GM12878 (cell line): ENCODE data around the gene SLC5A2. TPM values are rescaled to one million over a fixed set of nuclear protein-coding genes. Genes with fewer than 3 reads are reported as not detected.

Source experiments
- ATAC-seq: fragments of 200-7000 bp; cut with Tn5 transposase; 3 replicates; pipeline ENCODE4 v1.9.1; 2020; ENCODE audit warnings: mild to moderate bottlenecking, moderate library complexity
- BruUV-seq: library from RNA; stranded (reverse); fragments of 400-500 nt; replicated peaks from 2 replicates; lab custom pipeline; 2021; lab: Mats Ljungman, UMichigan
- CTCF ChIA-PET: fragments of 300-600 bp; sonication (Branson Sonifier 250); formaldehyde crosslinking; extraction: SDS; loops from one replicate; lab custom pipeline; 2021; ENCODE audit warnings: inconsistent platforms; lab: Yijun Ruan, JAX
- POLR2A ChIA-PET: fragments of 350-600 bp; formaldehyde crosslinking; extraction: SDS; loops from one replicate; lab custom pipeline; 2021; ENCODE audit warnings: inconsistent platforms; lab: Charles Lee
- RAD21 ChIA-PET: fragments of 300-600 bp; sonication (Branson Sonifier 250); formaldehyde crosslinking; loops from one replicate; lab custom pipeline; 2023; ENCODE audit warnings: antibody characterized with exemption; ENCODE audit not compliant: unreplicated experiment; lab: Charles Lee
- SMC1A ChIA-PET: fragments of 300-600 bp; sonication (Branson Sonifier 250); formaldehyde crosslinking; loops from one replicate; lab custom pipeline; 2023; ENCODE audit not compliant: unreplicated experiment, uncharacterized antibody; lab: Charles Lee
- DNase-seq: peaks from one replicate; pipeline ENCODE4 v3.0.0-alpha.2; 2011; ENCODE audit warnings: low read depth, low spot score
- FAIRE-seq: peaks from 3 replicates; lab custom pipeline; 2011; peaks lifted over from hg19 to GRCh38; lab: Jason Lieb, UNC
- H2AFZ ChIP-seq: 2 replicates; pipeline ENCODE4 v1.6.0; 2011; ENCODE audit warnings: low read depth, low read length, control low read depth; ENCODE audit not compliant: control insufficient read depth
- H3K27ac ChIP-seq: 2 replicates; pipeline ENCODE4 v1.5.1; 2011; ENCODE audit warnings: control low read depth; ENCODE audit not compliant: control insufficient read depth, insufficient read depth
- H3K27me3 ChIP-seq, 2 experiments: replicated peaks in 1 of 2; 2 replicates each; pipeline versions ENCODE4 v1.6.0 to v1.6.1; 2011; ENCODE audit warnings: low read length in 1 of 2; ENCODE audit not compliant: control insufficient read depth in 2 of 2, insufficient read depth in 2 of 2
- H3K36me3 ChIP-seq, 2 experiments: 2 replicates each; pipeline ENCODE4 v1.5.1; 2011; ENCODE audit warnings: low read length in 1 of 2; ENCODE audit not compliant: control insufficient read depth in 2 of 2, insufficient read depth in 2 of 2
- H3K4me1 ChIP-seq: 2 replicates; pipeline ENCODE4 v1.6.1; 2011; ENCODE audit warnings: mild to moderate bottlenecking, low read length, moderate library complexity, mixed read lengths; ENCODE audit not compliant: control insufficient read depth, insufficient read depth
- H3K4me2 ChIP-seq: 2 replicates; pipeline ENCODE4 v1.6.0; 2011; ENCODE audit warnings: control low read depth; ENCODE audit not compliant: control insufficient read depth, insufficient read depth
- H3K4me3 ChIP-seq: fragments of 200-600 bp; sonication (generic); 2 replicates; pipeline ENCODE4 v1.5.1; 2016
- H3K79me2 ChIP-seq: 2 replicates; pipeline ENCODE4 v1.6.0; 2011; ENCODE audit warnings: low read length; ENCODE audit not compliant: control insufficient read depth, insufficient read depth
- H3K9ac ChIP-seq: 2 replicates; pipeline ENCODE4 v1.8.0; 2011; ENCODE audit warnings: low read length, control low read depth, mixed read lengths; ENCODE audit not compliant: control insufficient read depth, insufficient read depth
- H3K9me3 ChIP-seq: replicated peaks from 3 replicates; pipeline ENCODE4 v1.5.1; 2011; ENCODE audit warnings: mild to moderate bottlenecking, low read length; ENCODE audit not compliant: control insufficient read depth, insufficient read depth
- H4K20me1 ChIP-seq: 2 replicates; pipeline ENCODE4 v1.6.0; 2011; ENCODE audit not compliant: control insufficient read depth, insufficient read depth
- BHLHE40 ChIP-seq, 2 experiments: fragments of 450-650 bp in 1 of 2; IDR thresholded peaks; 2 replicates each; pipeline ENCODE4 v1.6.1; 2011 to 2017; ENCODE audit warnings: low read depth in 2 of 2, borderline replicate concordance in 1 of 2, improper control_type of control experiment in 1 of 2, low read length in 1 of 2, mild to moderate bottlenecking in 1 of 2
- CEBPZ ChIP-seq: fragments of 150-350 bp; IDR thresholded peaks from 2 replicates; pipeline ENCODE4 v1.6.1; 2016; ENCODE audit warnings: low read depth, low read length
- DPF2 ChIP-seq: fragments of 450-650 bp; IDR thresholded peaks from 2 replicates; pipeline ENCODE4 v1.6.1; 2017; ENCODE audit warnings: mild to moderate bottlenecking
- MTA3 ChIP-seq: IDR thresholded peaks from 2 replicates; pipeline ENCODE4 v1.6.1; 2012; ENCODE audit warnings: low read length, inconsistent platforms, borderline replicate concordance
- NFXL1 ChIP-seq: fragments of 450-650 bp; IDR thresholded peaks from 2 replicates; pipeline ENCODE4 v1.6.1; 2017; ENCODE audit warnings: antibody characterized with exemption, mild to moderate bottlenecking, borderline replicate concordance
- NFYA ChIP-seq: IDR thresholded peaks from 2 replicates; pipeline ENCODE4 v1.6.1; 2011; ENCODE audit warnings: low read depth, mild to moderate bottlenecking, low read length, improper control_type of control experiment, borderline replicate concordance
- SMAD1 ChIP-seq: fragments of 450-650 bp; IDR thresholded peaks from 2 replicates; pipeline ENCODE4 v1.6.1; 2018; ENCODE audit warnings: mild to moderate bottlenecking, low read depth; ENCODE audit not compliant: partially characterized antibody
- SMAD5 ChIP-seq: IDR thresholded peaks from 2 replicates; pipeline ENCODE4 v1.6.1; 2016; ENCODE audit warnings: antibody characterized with exemption, low read depth
- SREBF2 ChIP-seq: IDR thresholded peaks from 2 replicates; pipeline ENCODE4 v1.6.1; 2012; ENCODE audit warnings: mild to moderate bottlenecking, low read length
- SUPT20H ChIP-seq: IDR thresholded peaks from 2 replicates; pipeline ENCODE4 v1.6.1; 2011; ENCODE audit warnings: low read depth, mild to moderate bottlenecking, low read length, moderate library complexity, borderline replicate concordance; ENCODE audit not compliant: control insufficient read depth
- TCF12 ChIP-seq: IDR thresholded peaks from 2 replicates; pipeline ENCODE4 v1.6.1; 2011; ENCODE audit warnings: low read depth, mild to moderate bottlenecking, low read length
- TCF3 ChIP-seq: IDR thresholded peaks from 2 replicates; pipeline ENCODE4 v1.6.1; 2012; ENCODE audit warnings: low read depth, mild to moderate bottlenecking, low read length, borderline replicate concordance; ENCODE audit not compliant: insufficient read depth
- ZNF384 ChIP-seq: IDR thresholded peaks from 2 replicates; pipeline ENCODE4 v1.6.1; 2012; ENCODE audit warnings: low read depth, mild to moderate bottlenecking, low read length, improper control_type of control experiment, borderline replicate concordance
- WGBS: methylation state at CpG from one replicate; pipeline ENCODE4 v1.1.6; 2016; ENCODE audit warnings: low lambda C conversion rate; ENCODE audit not compliant: insufficient replicate concordance, insufficient coverage; ENCODE audit errors: missing lambda C conversion rate; 5-methylcytosine and 5-hydroxymethylcytosine counted together
- in situ Hi-C: fragments of 300-500 bp; cut with MboI; formaldehyde crosslinking; loops from 9 replicates; pipeline ENCODE4 v1.14.3; 2018; ENCODE audit warnings: mixed read lengths
- intact Hi-C: fragments of 100-400 bp; cut with micrococcal nuclease; formaldehyde crosslinking; loops from one replicate; pipeline ENCODE4 v1.14.2; 2022; ENCODE audit not compliant: unreplicated experiment
- polyA plus RNA-seq, 11 experiments: library from polyadenylated mRNA; depleted of rRNA in 4 of 11; unstranded in 6 of 11; stranded (reverse) in 5 of 11; fragments of >200 nt; fragmentation: Nextera tagmentation in 4 of 11; fragmentation: Illumina TruSeq in 1 of 11; extraction: Ambion mirVana in 4 of 11; extraction: Trizol in 1 of 11; gene quantifications; 1 replicate in 1 of 11; 2 replicates in 10 of 11; pipeline versions ENCODE4 v1.2.1 to v1.2.3, GENCODE V29; 2011 to 2016; ENCODE audit warnings: inconsistent platforms in 2 of 11, missing spikeins in 2 of 11, low read depth in 1 of 11
- total RNA-seq, 4 experiments: library from RNA; depleted of rRNA in 3 of 4; stranded (reverse); fragments of >200 nt in 3 of 4; fragmentation: Illumina TruSeq in 1 of 4; extraction: Trizol in 1 of 4; gene quantifications; 2 replicates each; pipeline versions ENCODE4 v1.2.1 to v1.2.3, GENCODE V29; 2013 to 2021
- TF ChIP-seq, protein P1 (sequence below): IDR thresholded peaks from 2 replicates; pipeline ENCODE4 v1.6.1; 2012; ENCODE audit warnings: improper control_type of control experiment, low read depth, low read length; ENCODE audit not compliant: insufficient replicate concordance

Gene SLC5A2
- total and polyA plus RNA-seq, 10 of the 15 experiments (the other 5 are each of a cell fraction or from before 2014, with no cell fraction given): 3.6 to 4.8 (median 4.4) TPM; not detected in 6

DNA sequence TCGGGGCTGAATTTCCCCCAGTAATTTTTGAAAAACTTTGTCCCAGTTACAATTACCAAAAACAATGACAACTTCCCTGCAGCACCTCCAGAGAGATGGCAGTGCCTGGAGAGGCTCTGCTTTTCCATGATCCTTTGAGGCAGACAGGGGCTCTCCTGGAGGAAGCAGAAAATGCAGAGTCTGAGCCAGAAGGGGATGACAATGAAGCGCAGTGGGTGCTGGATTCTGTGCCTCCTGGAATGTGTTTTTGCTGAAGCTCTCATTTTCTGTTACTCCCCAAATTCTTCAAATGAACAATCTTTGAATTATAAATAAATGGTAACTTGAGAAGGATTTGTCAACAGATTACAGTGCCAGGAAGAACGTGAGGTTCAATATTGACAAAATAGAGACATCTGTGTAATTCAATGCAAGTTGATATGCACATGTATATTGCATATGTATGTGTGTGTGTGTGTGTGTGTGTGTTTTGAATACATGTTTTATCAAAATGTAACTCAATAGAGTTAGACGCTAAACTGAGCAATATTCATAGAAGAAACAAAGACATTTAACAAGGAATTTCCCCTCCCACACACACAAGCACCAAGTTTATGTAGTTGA is 35.0 kb downstream of the SLC5A2 start:
- no peak overlapping the region for H2AFZ ChIP-seq
- H3K79me2 ChIP-seq: no peaks in the 10 kb centered on the region
- ChIA-PET POLR2A (no interaction called here), CTCF (no interaction called here), SMC1A (no interaction called here), RAD21 (no interaction called here)
- BruUV-seq: no TSS peak
- in situ Hi-C loops (no loop called here), intact Hi-C loops (no loop called here)
- no peak overlapping the region for H3K9ac ChIP-seq
- no peak overlapping the region for H3K4me3 ChIP-seq
- H3K27me3 ChIP-seq: no peaks in the 10 kb centered on the region
- H3K4me2 ChIP-seq: no peak overlapping the region
- no peak for ATAC-seq
- no peak for FAIRE-seq
- DNase-seq: no peak
- no peaks in the 10 kb centered on the region for H3K36me3 ChIP-seq
- H3K27ac ChIP-seq: no peak overlapping the region
- H3K4me1 ChIP-seq: no peaks in the 10 kb centered on the region
- 49% methylated on average over 4 of the region's 4 CpGs for WGBS
- H3K9me3 ChIP-seq: no peaks in the 10 kb centered on the region; the same call in 2 of the 3 replicates
- H4K20me1 ChIP-seq: no peaks in the 10 kb centered on the region
- TF ChIP-seq TCF3: no peak
- TF ChIP-seq SMAD5: no peak
- TF ChIP-seq, protein P1, sequence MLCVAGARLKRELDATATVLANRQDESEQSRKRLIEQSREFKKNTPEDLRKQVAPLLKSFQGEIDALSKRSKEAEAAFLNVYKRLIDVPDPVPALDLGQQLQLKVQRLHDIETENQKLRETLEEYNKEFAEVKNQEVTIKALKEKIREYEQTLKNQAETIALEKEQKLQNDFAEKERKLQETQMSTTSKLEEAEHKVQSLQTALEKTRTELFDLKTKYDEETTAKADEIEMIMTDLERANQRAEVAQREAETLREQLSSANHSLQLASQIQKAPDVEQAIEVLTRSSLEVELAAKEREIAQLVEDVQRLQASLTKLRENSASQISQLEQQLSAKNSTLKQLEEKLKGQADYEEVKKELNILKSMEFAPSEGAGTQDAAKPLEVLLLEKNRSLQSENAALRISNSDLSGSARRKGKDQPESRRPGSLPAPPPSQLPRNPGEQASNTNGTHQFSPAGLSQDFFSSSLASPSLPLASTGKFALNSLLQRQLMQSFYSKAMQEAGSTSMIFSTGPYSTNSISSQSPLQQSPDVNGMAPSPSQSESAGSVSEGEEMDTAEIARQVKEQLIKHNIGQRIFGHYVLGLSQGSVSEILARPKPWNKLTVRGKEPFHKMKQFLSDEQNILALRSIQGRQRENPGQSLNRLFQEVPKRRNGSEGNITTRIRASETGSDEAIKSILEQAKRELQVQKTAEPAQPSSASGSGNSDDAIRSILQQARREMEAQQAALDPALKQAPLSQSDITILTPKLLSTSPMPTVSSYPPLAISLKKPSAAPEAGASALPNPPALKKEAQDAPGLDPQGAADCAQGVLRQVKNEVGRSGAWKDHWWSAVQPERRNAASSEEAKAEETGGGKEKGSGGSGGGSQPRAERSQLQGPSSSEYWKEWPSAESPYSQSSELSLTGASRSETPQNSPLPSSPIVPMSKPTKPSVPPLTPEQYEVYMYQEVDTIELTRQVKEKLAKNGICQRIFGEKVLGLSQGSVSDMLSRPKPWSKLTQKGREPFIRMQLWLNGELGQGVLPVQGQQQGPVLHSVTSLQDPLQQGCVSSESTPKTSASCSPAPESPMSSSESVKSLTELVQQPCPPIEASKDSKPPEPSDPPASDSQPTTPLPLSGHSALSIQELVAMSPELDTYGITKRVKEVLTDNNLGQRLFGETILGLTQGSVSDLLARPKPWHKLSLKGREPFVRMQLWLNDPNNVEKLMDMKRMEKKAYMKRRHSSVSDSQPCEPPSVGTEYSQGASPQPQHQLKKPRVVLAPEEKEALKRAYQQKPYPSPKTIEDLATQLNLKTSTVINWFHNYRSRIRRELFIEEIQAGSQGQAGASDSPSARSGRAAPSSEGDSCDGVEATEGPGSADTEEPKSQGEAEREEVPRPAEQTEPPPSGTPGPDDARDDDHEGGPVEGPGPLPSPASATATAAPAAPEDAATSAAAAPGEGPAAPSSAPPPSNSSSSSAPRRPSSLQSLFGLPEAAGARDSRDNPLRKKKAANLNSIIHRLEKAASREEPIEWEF: no peak
- no peak for TF ChIP-seq NFYA
- TF ChIP-seq CEBPZ: no peak
- TF ChIP-seq NFXL1: no peak
- no peak for TF ChIP-seq DPF2
- TF ChIP-seq MTA3: no peak
- no peak for TF ChIP-seq TCF12
- TF ChIP-seq BHLHE40 (IDR thresholded peaks at IDR 0.05; ENCODE audit: borderline replicate concordance in 1 of 2, low read depth in 2 of 2, low read length in 1 of 2): no peak
- no peak for TF ChIP-seq SUPT20H
- TF ChIP-seq ZNF384: no peak
- TF ChIP-seq SREBF2: no peak
- no peak for TF ChIP-seq SMAD1
